SK-N-SH (cell line): ENCODE data around the gene HEG1. TPM values are rescaled to one million over a fixed set of nuclear protein-coding genes. Genes with fewer than 3 reads are reported as not detected.
A peak's percentile ranks its signal among the peaks of the same experiment; 100 is the strongest.

Experiments used
- CTCF ChIA-PET: fragments of 300-600, 350-600 bp; formaldehyde crosslinking; extraction: SDS; loops from one replicate; lab custom pipeline; 2021; lab: Yijun Ruan, JAX
- POLR2A ChIA-PET: fragments of 350-600 bp; sonication (Branson Sonifier 250); formaldehyde crosslinking; extraction: SDS; loops from one replicate; lab custom pipeline; 2020; ENCODE audit warnings: antibody characterized with exemption, inconsistent platforms; lab: Yijun Ruan, JAX
- DNase-seq: peaks from one replicate; pipeline ENCODE4 v3.0.0; 2012
- H2AFZ ChIP-seq: fragments of 200-600 bp; sonication (generic); 2 replicates; pipeline ENCODE4 v1.8.1; 2016; ENCODE audit warnings: antibody characterized with exemption, mild to moderate bottlenecking, low read depth
- H3F3A ChIP-seq: fragments of 200-600 bp; sonication (generic); replicated peaks from 2 replicates; pipeline ENCODE3; 2016; ENCODE audit warnings: antibody characterized with exemption, mild to moderate bottlenecking; ENCODE audit not compliant: insufficient read depth
- H3K27ac ChIP-seq, 2 experiments: fragments of 200-500 bp in 1 of 2; fragments of 200-600 bp in 1 of 2; sonication (Bioruptor generic) in 1 of 2; sonication (generic), shearing (Covaris generic) in 1 of 2; 2 replicates each; pipeline versions ENCODE4 v1.5.1 to v1.6.1; 2014 to 2016; ENCODE audit warnings: low read depth in 2 of 2, inconsistent platforms in 1 of 2, low read length in 1 of 2, mild to moderate bottlenecking in 1 of 2, mixed read lengths in 1 of 2
- H3K27me3 ChIP-seq: fragments of 200-600 bp; sonication (generic), shearing (Covaris generic); 2 replicates; pipeline ENCODE4 v1.6.1; 2016; ENCODE audit warnings: mixed run types; ENCODE audit not compliant: insufficient read depth
- H3K36me3 ChIP-seq, 2 experiments: fragments of 200-500 bp in 1 of 2; fragments of 200-600 bp in 1 of 2; sonication (Bioruptor generic) in 1 of 2; sonication (generic) in 1 of 2; replicated peaks in 1 of 2; 2 replicates each; pipeline versions ENCODE3 to v1.5.1; 2014 to 2016; ENCODE audit warnings: low read length in 1 of 2, mild to moderate bottlenecking in 1 of 2; ENCODE audit not compliant: insufficient read depth in 2 of 2, control insufficient read depth in 1 of 2
- H3K4me1 ChIP-seq, 2 experiments: fragments of 200-500 bp in 1 of 2; fragments of 200-600 bp in 1 of 2; sonication (Bioruptor generic) in 1 of 2; sonication (generic), shearing (Covaris generic) in 1 of 2; 2 replicates each; pipeline versions ENCODE4 v1.5.1 to v1.6.1; 2014 to 2016; ENCODE audit warnings: low read depth in 1 of 2, low read length in 1 of 2, mixed run types in 1 of 2; ENCODE audit not compliant: insufficient read depth in 2 of 2, control insufficient read depth in 1 of 2
- H3K4me2 ChIP-seq: fragments of 200-600 bp; sonication (generic), shearing (Covaris generic); 2 replicates; pipeline ENCODE4 v1.6.1; 2017; ENCODE audit warnings: mixed run types
- H3K4me3 ChIP-seq, 2 experiments: fragments of 200-500 bp in 1 of 2; fragments of 200-600 bp in 1 of 2; sonication (Bioruptor generic) in 1 of 2; sonication (generic), shearing (Covaris generic) in 1 of 2; 2 replicates each; pipeline versions ENCODE4 v1.5.1 to v1.8.1; 2014 to 2016; ENCODE audit warnings: low read depth in 2 of 2, inconsistent platforms in 1 of 2, low read length in 1 of 2, mild to moderate bottlenecking in 1 of 2, mixed read lengths in 1 of 2, moderate library complexity in 1 of 2
- H3K79me2 ChIP-seq: fragments of 200-600 bp; sonication (generic); 2 replicates; pipeline ENCODE4 v1.8.1; 2017; ENCODE audit warnings: mild to moderate bottlenecking; ENCODE audit not compliant: insufficient read depth
- H3K9ac ChIP-seq: fragments of 200-600 bp; sonication (generic); 2 replicates; pipeline ENCODE4 v1.6.1; 2017; ENCODE audit warnings: mixed run types
- H3K9me2 ChIP-seq: fragments of 200-600 bp; sonication (generic); 2 replicates; pipeline ENCODE4 v1.6.1; 2017; ENCODE audit warnings: mixed run types
- H3K9me3 ChIP-seq: fragments of 200-600 bp; sonication (generic); 2 replicates; pipeline ENCODE4 v1.6.1; 2017; ENCODE audit warnings: mixed run types, mild to moderate bottlenecking, moderate library complexity
- H4K20me1 ChIP-seq: fragments of 200-600 bp; sonication (generic); 2 replicates; pipeline ENCODE4 v1.6.1; 2017; ENCODE audit warnings: mild to moderate bottlenecking, mixed run types; ENCODE audit not compliant: insufficient read depth
- FOSL2 ChIP-seq: IDR thresholded peaks from 2 replicates; pipeline ENCODE4 v1.4.0; 2012; ENCODE audit warnings: low read depth, mild to moderate bottlenecking, moderate library complexity, borderline replicate concordance
- FOXM1 ChIP-seq: IDR thresholded peaks from 2 replicates; pipeline ENCODE4 v1.4.0; 2012; ENCODE audit warnings: low read depth, mild to moderate bottlenecking
- GATA2 ChIP-seq: sonication (generic); formaldehyde crosslinking; IDR thresholded peaks from 2 replicates; pipeline ENCODE4 v1.5.0; 2020; ENCODE audit warnings: mild to moderate bottlenecking, missing genetic modification reagents
- JUND ChIP-seq: IDR thresholded peaks from 2 replicates; pipeline ENCODE4 v1.4.0; 2012
- MEF2A ChIP-seq: IDR thresholded peaks from 2 replicates; pipeline ENCODE4 v1.4.0; 2012; ENCODE audit warnings: low read depth, borderline replicate concordance
- NFIC ChIP-seq: IDR thresholded peaks from 2 replicates; pipeline ENCODE4 v1.4.0; 2012; ENCODE audit warnings: borderline replicate concordance
- NRF1 ChIP-seq: IDR thresholded peaks from 2 replicates; pipeline ENCODE4 v1.6.1; 2012; ENCODE audit warnings: low read depth, mild to moderate bottlenecking, low read length
- POLR2AphosphoS5 ChIP-seq: IDR thresholded peaks from 2 replicates; pipeline ENCODE4 v1.6.1; 2012; ENCODE audit warnings: low read depth, low read length
- RAD21 ChIP-seq: IDR thresholded peaks from 2 replicates; pipeline ENCODE4 v1.6.1; 2012; ENCODE audit warnings: mild to moderate bottlenecking, low read length
- RFX5 ChIP-seq: IDR thresholded peaks from 2 replicates; pipeline ENCODE4 v1.6.1; 2012; ENCODE audit warnings: mild to moderate bottlenecking, improper control_type of control experiment, low read length
- TCF12 ChIP-seq: IDR thresholded peaks from 2 replicates; pipeline ENCODE4 v1.4.0; 2012
- TEAD4 ChIP-seq: IDR thresholded peaks from 2 replicates; pipeline ENCODE4 v1.4.0; 2012; ENCODE audit warnings: mild to moderate bottlenecking, borderline replicate concordance; ENCODE audit not compliant: insufficient read depth
- WGBS: methylation state at CpG from one replicate; pipeline ENCODE4 v1.1.6; 2017; ENCODE audit warnings: low lambda C conversion rate; 5-methylcytosine and 5-hydroxymethylcytosine counted together
- polyA plus RNA-seq, 3 experiments: library from polyadenylated mRNA; depleted of rRNA; stranded (reverse); fragments of >200 nt; gene quantifications; 2 replicates each; pipeline ENCODE4 v1.2.3, GENCODE V29; 2012
- TF ChIP-seq, protein P1 (sequence below): fragments of 200-600 bp; sonication (generic); IDR thresholded peaks from 2 replicates; pipeline ENCODE4 v1.6.1; 2017; ENCODE audit warnings: antibody characterized with exemption, mild to moderate bottlenecking, moderate library complexity

Gene HEG1
- polyA plus RNA-seq, 1 of the 3 experiments (the other 2 are of a cell fraction), result 27.7 TPM

DNA sequence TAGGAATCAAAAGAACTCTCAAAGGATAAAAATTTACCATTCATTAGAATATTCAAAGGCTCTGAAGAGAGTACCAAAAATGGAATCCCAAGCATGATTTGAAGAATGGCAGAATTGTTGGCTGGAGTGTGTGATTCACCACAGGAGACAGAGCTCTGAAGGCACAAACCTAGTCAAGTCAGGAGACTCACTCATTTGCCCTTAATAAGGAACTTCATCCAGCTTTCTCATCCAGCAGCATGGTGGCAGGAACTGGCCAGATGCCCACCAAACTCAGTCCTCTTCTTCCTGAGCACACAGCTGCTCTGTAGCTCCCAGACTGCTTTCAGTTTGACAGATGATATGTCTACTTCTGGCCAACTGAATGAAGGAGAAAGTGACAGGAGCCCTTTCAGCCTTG is 16.5 kb upstream of the HEG1 start:
- Histone ChIP-seq H3K9ac (no peak overlapping the region), H3K79me2 (no peaks in the 10 kb centered on the region)
- TF ChIP-seq NFIC, result peak; percentile 46
- 0 out of 2 replicates have a peak, but pooled peaks have one; percentile 12 for TF ChIP-seq FOSL2
- TF ChIP-seq TCF12, result peak; percentile 35; the same call in 1 of the 2 replicates
- TF ChIP-seq TEAD4, result 0 out of 2 replicates have a peak, but pooled peaks have one; percentile 10
- no peak for TF ChIP-seq NRF1

DNA sequence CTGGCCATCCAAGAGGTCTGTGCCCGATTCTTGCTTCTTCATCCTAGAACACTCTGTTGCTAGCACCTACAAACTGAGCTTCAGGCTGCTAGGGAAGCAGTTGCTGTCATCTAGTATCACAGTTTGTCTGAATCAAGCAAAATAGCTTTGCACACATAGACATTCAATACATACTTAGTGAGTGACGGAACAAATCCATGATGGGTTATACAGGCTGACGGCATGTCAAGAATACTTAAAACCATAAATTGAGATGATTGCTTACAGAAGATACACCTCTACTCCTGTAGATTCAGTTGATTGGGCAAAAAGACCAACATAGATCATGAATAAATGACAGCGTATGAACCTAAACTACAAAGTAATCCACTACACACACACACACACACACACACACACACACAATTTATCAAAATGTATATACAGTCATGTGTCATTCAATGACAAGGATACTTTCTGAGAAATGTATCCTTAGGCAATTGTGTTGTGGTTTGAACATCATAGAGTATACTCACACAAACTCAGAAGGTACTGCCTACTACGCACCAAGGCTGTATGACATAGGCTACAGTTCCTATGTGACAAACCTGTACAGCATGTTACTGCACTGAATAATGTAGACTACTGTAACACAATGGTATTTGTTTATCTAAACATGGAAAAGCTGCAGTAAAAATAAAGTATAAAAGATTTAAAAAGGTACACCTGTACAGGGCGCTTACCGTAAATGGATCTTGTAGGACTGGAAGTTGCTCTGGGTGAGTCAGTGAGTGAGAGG is 14.4 kb upstream of the HEG1 start:
- H3K79me2 ChIP-seq, result no peaks in the 10 kb centered on the region
- H3K27ac ChIP-seq, result no peak overlapping the region
- no peaks in the 10 kb centered on the region for H4K20me1 ChIP-seq
- ChIA-PET CTCF (no interaction called here), POLR2A (no interaction called here)
- H3K4me2 ChIP-seq, result no peak overlapping the region
- H3K9me2 ChIP-seq, result no peaks in the 10 kb centered on the region
- H3K9me3 ChIP-seq, result no peaks in the 10 kb centered on the region
- no peak overlapping the region for H2AFZ ChIP-seq
- H3F3A ChIP-seq, result peaks cover 5% of the 10 kb centered on the region
- WGBS, result 97% methylated on average over 7 of the region's 7 CpGs
- peaks cover 0 to 9% of the 10 kb centered on the region in 2 experiments; a peak in 1 of 4 replicates for H3K4me1 ChIP-seq
- no peaks in the 10 kb centered on the region for H3K36me3 ChIP-seq
- no peaks in the 10 kb centered on the region for H3K27me3 ChIP-seq
- no peak overlapping the region for H3K9ac ChIP-seq
- no peak for TF ChIP-seq GATA2 (CRISPR knock-in tag)
- no peak for TF ChIP-seq POLR2AphosphoS5
- TF ChIP-seq RFX5, result no peak
- no peak for TF ChIP-seq RAD21
- TF ChIP-seq FOXM1, result no peak
- no peak for TF ChIP-seq JUND
- TF ChIP-seq MEF2A, result no peak
- no peak for TF ChIP-seq TEAD4
- TF ChIP-seq, protein P1, sequence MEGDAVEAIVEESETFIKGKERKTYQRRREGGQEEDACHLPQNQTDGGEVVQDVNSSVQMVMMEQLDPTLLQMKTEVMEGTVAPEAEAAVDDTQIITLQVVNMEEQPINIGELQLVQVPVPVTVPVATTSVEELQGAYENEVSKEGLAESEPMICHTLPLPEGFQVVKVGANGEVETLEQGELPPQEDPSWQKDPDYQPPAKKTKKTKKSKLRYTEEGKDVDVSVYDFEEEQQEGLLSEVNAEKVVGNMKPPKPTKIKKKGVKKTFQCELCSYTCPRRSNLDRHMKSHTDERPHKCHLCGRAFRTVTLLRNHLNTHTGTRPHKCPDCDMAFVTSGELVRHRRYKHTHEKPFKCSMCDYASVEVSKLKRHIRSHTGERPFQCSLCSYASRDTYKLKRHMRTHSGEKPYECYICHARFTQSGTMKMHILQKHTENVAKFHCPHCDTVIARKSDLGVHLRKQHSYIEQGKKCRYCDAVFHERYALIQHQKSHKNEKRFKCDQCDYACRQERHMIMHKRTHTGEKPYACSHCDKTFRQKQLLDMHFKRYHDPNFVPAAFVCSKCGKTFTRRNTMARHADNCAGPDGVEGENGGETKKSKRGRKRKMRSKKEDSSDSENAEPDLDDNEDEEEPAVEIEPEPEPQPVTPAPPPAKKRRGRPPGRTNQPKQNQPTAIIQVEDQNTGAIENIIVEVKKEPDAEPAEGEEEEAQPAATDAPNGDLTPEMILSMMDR, result no peak
- TF ChIP-seq, all 33 proteins: peak for 0
- H3K4me3 ChIP-seq, result no peak overlapping the region
- no peak for DNase-seq

More for the DNA sequence above, 16.5 kb upstream of the HEG1 start:
- ChIA-PET CTCF (interaction anchor here (1.0 kb wide), 1 partner anchor 23 kb away, joined by 3 read pairs; no protein-coding TSS in a partner anchor), POLR2A (interaction anchor here (0.6 kb wide), 1 partner anchor 98 kb away, joined by 3 read pairs; no protein-coding TSS in a partner anchor)
- Histone ChIP-seq H3K27me3 (no peaks in the 10 kb centered on the region), H3K9me3 (no peaks in the 10 kb centered on the region), H2AFZ (no peak overlapping the region), H4K20me1 (no peaks in the 10 kb centered on the region), H3F3A (peaks cover 5% of the 10 kb centered on the region), H3K36me3 (no peaks in the 10 kb centered on the region), H3K4me1 (peaks cover 0 to 17% of the 10 kb centered on the region in 2 experiments; a peak in 1 of 4 replicates), H3K27ac (no peak overlapping the region), H3K9me2 (no peaks in the 10 kb centered on the region), H3K4me2 (no peak overlapping the region), H3K4me3 (no peak overlapping the region)
- DNase-seq, result no peak
